NCI-H748 (cell line): ENCODE results near the gene ZP1.

Source experiments
- DNase-seq: peaks from one replicate; lab custom pipeline; 2025; ENCODE audit not compliant: unreplicated experiment; lab: John Stamatoyannopoulos, UW

Gene ZP1

GRCh38 chr11:60921259-60921658 lies 53.9 kb downstream of the ZP1 start:
- DNase-seq, result no peak

GRCh38 chr11:60921777-60922335 lies 54.5 kb downstream of the ZP1 start:
- no peak for DNase-seq

- DNase-seq, result no peak
Observed at GRCh38 chr11:60922906-60923305, 55.6 kb downstream of the ZP1 start.

- no peak for DNase-seq
Observed at GRCh38 chr11:60923326-60923725, 56.0 kb downstream of the ZP1 start.

DNA sequence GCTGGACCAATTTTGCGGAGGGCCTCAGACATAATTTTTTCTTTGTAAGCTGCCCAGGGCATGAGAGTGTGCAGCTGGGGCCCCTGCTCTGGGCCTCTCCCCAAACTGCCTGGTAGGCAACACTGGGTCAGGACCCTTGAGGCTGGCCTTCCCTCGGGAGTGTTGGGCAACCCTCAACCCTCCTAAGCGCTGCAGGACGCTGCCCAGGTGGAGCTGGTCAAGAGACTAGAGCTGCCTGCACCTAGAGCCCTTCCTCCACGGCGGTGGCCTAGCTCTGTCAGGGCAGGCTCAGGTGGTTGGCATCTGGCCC lies 56.4 kb downstream of the ZP1 start:
- peak; percentile 38 for DNase-seq

GRCh38 chr11:60924110-60924905 lies 57.0 kb downstream of the ZP1 start, which contains the start of gene TMEM132A:
Gene TMEM132A, plus strand, starts transcription at chr11:60924460. Its CDS starts 174 bp downstream, at chr11:60924634.
- DNase-seq, result peak; percentile 85
